ENCODE measurements around the gene LRRC39. TPM values are rescaled to one million over a fixed set of nuclear protein-coding genes. Genes with fewer than 3 reads are reported as not detected.

LRRC39 gene
- total and polyA plus RNA-seq, 7 experiments from 2014 or later, result 0.53 to 1.9 (median 1.1) TPM; not detected in 2

Other genes starting within 250 kb of the LRRC39 start
- 10 to 100 TPM; 21.1 to 31.6 (median 27.3) TPM for gene SLC35A3, start 208.3 kb downstream of the LRRC39 start, total RNA-seq
- 10 to 100 TPM; 13.9 to 15.0 TPM for gene SLC35A3, start 208.3 kb downstream of the LRRC39 start, polyA plus RNA-seq
- gene SASS6, start 45.3 kb downstream of the LRRC39 start, total RNA-seq, result 10 to 100 TPM in 1 of 5 experiments, 1 to 10 TPM in 4; 2.5 to 11.6 (median 5.6) TPM
- gene SASS6, start 45.3 kb downstream of the LRRC39 start, polyA plus RNA-seq, result 1 to 10 TPM; 1.5 to 3.0 TPM
- 10 to 100 TPM; 15.3 to 60.3 (median 23.9) TPM for gene TRMT13, start 45.1 kb downstream of the LRRC39 start, total RNA-seq
- gene TRMT13, start 45.1 kb downstream of the LRRC39 start, polyA plus RNA-seq, result 10 to 100 TPM in 1 of 2 donors, 1 to 10 TPM in 1; 8.7 to 13.1 TPM
- gene DBT, start 71.6 kb upstream of the LRRC39 start, total RNA-seq, result 10 to 100 TPM in 2 of 5 experiments, 1 to 10 TPM in 3; 9.2 to 18.4 (median 9.7) TPM
- gene DBT, start 71.6 kb upstream of the LRRC39 start, polyA plus RNA-seq, result 1 to 10 TPM; 6.4 to 6.9 TPM
- gene RTCA, start 88.0 kb upstream of the LRRC39 start, total RNA-seq, result 10 to 100 TPM; 33.3 to 47.7 (median 35.8) TPM
- 10 to 100 TPM; 16.4 to 17.9 TPM for gene RTCA, start 88.0 kb upstream of the LRRC39 start, polyA plus RNA-seq
- gene CDC14A, start 174.2 kb upstream of the LRRC39 start, total RNA-seq, result 100 to 1,000 TPM in 2 of 5 experiments, 10 to 100 TPM in 3; 47.1 to 136 (median 85.1) TPM
- gene CDC14A, start 174.2 kb upstream of the LRRC39 start, polyA plus RNA-seq, result 10 to 100 TPM; 53.2 to 54.7 TPM